ENCODE results near the gene FBXW4. TPM values are rescaled to one million over a fixed set of nuclear protein-coding genes. Genes with fewer than 3 reads are reported as not detected.

Gene FBXW4
- polyA plus RNA-seq, 1 donor (not counting 4 experiments of a cell fraction or from before 2014, with no cell fraction given): 22.3 TPM

DNA sequence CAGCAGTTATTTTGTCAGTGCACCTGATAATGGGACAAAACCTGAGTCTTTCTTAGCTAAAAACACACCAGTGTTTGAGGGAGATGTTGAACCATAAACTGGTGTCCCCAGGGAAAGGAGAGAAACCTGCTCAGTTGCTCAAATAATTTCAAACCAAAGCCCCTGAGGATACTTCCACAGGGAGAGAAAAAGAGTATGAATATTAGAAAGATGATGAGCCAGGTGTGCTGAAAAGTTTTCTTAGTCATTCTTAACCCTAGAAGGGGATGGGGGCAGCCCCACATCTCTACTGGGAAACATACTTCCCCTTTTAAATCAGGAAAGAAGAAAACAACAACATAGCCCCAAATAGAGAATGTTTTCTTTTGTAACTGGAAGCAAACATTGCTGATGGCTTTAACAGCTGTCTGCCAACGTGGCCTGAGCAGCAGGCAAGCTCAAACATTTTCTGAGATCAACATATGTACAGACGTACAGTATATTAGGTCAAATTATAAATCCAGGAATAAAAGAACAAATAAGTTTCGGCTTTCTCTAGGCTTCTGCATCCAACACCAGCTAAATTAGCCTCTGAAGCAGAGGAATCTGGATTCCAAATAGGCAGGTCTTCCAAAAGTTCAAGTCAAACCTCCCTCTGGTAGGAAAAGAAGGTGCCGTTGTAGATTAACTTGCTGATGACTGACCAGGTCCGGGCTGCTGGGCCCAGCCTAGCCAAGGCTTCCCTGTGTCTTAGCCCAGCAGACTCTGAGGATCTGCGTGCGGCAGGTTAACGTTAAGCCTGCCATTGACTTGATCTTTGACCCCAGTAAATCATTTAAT is 30.5 kb upstream of the FBXW4 start:
- TF ChIP-seq, protein P1, sequence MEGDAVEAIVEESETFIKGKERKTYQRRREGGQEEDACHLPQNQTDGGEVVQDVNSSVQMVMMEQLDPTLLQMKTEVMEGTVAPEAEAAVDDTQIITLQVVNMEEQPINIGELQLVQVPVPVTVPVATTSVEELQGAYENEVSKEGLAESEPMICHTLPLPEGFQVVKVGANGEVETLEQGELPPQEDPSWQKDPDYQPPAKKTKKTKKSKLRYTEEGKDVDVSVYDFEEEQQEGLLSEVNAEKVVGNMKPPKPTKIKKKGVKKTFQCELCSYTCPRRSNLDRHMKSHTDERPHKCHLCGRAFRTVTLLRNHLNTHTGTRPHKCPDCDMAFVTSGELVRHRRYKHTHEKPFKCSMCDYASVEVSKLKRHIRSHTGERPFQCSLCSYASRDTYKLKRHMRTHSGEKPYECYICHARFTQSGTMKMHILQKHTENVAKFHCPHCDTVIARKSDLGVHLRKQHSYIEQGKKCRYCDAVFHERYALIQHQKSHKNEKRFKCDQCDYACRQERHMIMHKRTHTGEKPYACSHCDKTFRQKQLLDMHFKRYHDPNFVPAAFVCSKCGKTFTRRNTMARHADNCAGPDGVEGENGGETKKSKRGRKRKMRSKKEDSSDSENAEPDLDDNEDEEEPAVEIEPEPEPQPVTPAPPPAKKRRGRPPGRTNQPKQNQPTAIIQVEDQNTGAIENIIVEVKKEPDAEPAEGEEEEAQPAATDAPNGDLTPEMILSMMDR (optimal IDR thresholded peaks at IDR 0.05 in 1 of 3, IDR thresholded peaks at IDR 0.05 in 1 of 3, conservative IDR thresholded peaks at IDR 0.05 in 1 of 3; ENCODE audit: extremely low read depth in 1 of 3, insufficient read depth in 2 of 3, low read length in 3 of 3): no peak
- TF ChIP-seq EZH2 (IDR thresholded peaks at IDR 0.05; ENCODE audit: low read length): no peak
- no peaks in the 10 kb centered on the region for H3K36me3 ChIP-seq (ENCODE audit: control insufficient read depth in 2 of 2, extremely low read depth in 1 of 2, insufficient read depth in 2 of 2, low read length in 2 of 2)
- H3K27me3 ChIP-seq (ENCODE audit: control insufficient read depth, extremely low read depth, insufficient read depth, low read length): peaks cover 3% of the 10 kb centered on the region
- no peaks in the 10 kb centered on the region for H3K9me3 ChIP-seq (ENCODE audit: control insufficient read depth, low read depth, low read length)
- H3K9ac ChIP-seq (ENCODE audit: control insufficient read depth, extremely low read depth, insufficient read depth, low read length): no peak overlapping the region
- H2AFZ ChIP-seq (ENCODE audit: control insufficient read depth, low read length): no peak overlapping the region
- FAIRE-seq (no peak), DNase-seq (ENCODE audit: low read depth, low spot score) (no peak)
- H3K79me2 ChIP-seq (ENCODE audit: control insufficient read depth, insufficient read depth, low read length): no peaks in the 10 kb centered on the region
- dilution Hi-C loops (cut with MboI; ENCODE audit: extremely low pct_ligation_motif_present, low sequenced_read_pairs): no loop called here
- no peak overlapping the region for H3K4me2 ChIP-seq (ENCODE audit: control insufficient read depth, extremely low read depth, insufficient read depth, low read depth, low read length)
- H4K20me1 ChIP-seq (ENCODE audit: control insufficient read depth, extremely low read depth, insufficient read depth, low read length): no peaks in the 10 kb centered on the region
- no peaks in the 10 kb centered on the region for H3K9me1 ChIP-seq (ENCODE audit: control insufficient read depth, extremely low read depth, insufficient read depth, low read length)
- no peak overlapping the region for H3K4me3 ChIP-seq (ENCODE audit: control insufficient read depth in 2 of 3, extremely low read depth in 1 of 3, insufficient read depth in 2 of 3, low read depth in 1 of 3, low read length in 3 of 3)
- no peaks in the 10 kb centered on the region for H3K4me1 ChIP-seq (ENCODE audit: control insufficient read depth, extremely low read depth, insufficient read depth, low read length)
- no peak overlapping the region for H3K27ac ChIP-seq (ENCODE audit: control insufficient read depth, insufficient read depth, low read length)

DNA sequence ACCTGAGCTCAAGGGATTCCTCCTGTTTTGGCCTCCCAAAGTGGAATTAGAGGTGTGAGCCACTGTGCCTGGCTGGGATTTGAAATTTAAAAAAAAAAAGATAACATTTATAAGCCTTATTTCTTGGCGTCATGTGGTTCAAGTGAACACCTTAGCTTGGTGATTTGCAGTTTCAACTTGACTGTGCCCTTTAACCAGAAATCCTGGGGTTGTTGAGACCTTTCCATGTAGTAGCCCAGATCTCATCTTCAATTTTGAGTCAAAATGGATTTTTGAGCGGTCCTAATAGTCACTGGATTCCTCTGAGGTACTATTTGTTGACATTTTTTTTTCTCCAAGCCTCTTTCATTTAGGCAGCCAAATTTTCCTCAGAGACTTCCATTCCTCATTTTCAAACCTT is 29.5 kb upstream of the FBXW4 start:
- H2AFZ ChIP-seq (ENCODE audit: control insufficient read depth, low read length): no peak overlapping the region
- H3K9me1 ChIP-seq (ENCODE audit: control insufficient read depth, extremely low read depth, insufficient read depth, low read length): no peaks in the 10 kb centered on the region
- H3K9ac ChIP-seq (ENCODE audit: control insufficient read depth, extremely low read depth, insufficient read depth, low read length): no peak overlapping the region
- no peaks in the 10 kb centered on the region for H3K36me3 ChIP-seq (ENCODE audit: control insufficient read depth in 2 of 2, extremely low read depth in 1 of 2, insufficient read depth in 2 of 2, low read length in 2 of 2)
- H3K4me1 ChIP-seq (ENCODE audit: control insufficient read depth, extremely low read depth, insufficient read depth, low read length): no peaks in the 10 kb centered on the region
- H4K20me1 ChIP-seq (ENCODE audit: control insufficient read depth, extremely low read depth, insufficient read depth, low read length): no peaks in the 10 kb centered on the region
- no peaks in the 10 kb centered on the region for H3K9me3 ChIP-seq (ENCODE audit: control insufficient read depth, low read depth, low read length)
- H3K27ac ChIP-seq (ENCODE audit: control insufficient read depth, insufficient read depth, low read length): no peak overlapping the region
- dilution Hi-C loops (cut with MboI; ENCODE audit: extremely low pct_ligation_motif_present, low sequenced_read_pairs): no loop called here
- H3K27me3 ChIP-seq (ENCODE audit: control insufficient read depth, extremely low read depth, insufficient read depth, low read length): peaks cover 3% of the 10 kb centered on the region
- FAIRE-seq: no peak
- no peak overlapping the region for H3K4me2 ChIP-seq (ENCODE audit: control insufficient read depth, extremely low read depth, insufficient read depth, low read depth, low read length)
- DNase-seq (ENCODE audit: low read depth, low spot score): no peak
- H3K4me3 ChIP-seq (ENCODE audit: control insufficient read depth in 2 of 3, extremely low read depth in 1 of 3, insufficient read depth in 2 of 3, low read depth in 1 of 3, low read length in 3 of 3): no peak overlapping the region
- H3K79me2 ChIP-seq (ENCODE audit: control insufficient read depth, insufficient read depth, low read length): no peaks in the 10 kb centered on the region
- no peak for TF ChIP-seq EZH2 (IDR thresholded peaks at IDR 0.05; ENCODE audit: low read length)
- TF ChIP-seq, protein P1 (optimal IDR thresholded peaks at IDR 0.05 in 1 of 3, IDR thresholded peaks at IDR 0.05 in 1 of 3, conservative IDR thresholded peaks at IDR 0.05 in 1 of 3; ENCODE audit: extremely low read depth in 1 of 3, insufficient read depth in 2 of 3, low read length in 3 of 3): no peak
